Eye (tissue), 1 donor: ENCODE data around the gene RANGAP1.

Experiments
- DNase-seq: peaks from one replicate; pipeline ENCODE4 v3.0.0-alpha.2; 2015

RANGAP1 gene

DNA sequence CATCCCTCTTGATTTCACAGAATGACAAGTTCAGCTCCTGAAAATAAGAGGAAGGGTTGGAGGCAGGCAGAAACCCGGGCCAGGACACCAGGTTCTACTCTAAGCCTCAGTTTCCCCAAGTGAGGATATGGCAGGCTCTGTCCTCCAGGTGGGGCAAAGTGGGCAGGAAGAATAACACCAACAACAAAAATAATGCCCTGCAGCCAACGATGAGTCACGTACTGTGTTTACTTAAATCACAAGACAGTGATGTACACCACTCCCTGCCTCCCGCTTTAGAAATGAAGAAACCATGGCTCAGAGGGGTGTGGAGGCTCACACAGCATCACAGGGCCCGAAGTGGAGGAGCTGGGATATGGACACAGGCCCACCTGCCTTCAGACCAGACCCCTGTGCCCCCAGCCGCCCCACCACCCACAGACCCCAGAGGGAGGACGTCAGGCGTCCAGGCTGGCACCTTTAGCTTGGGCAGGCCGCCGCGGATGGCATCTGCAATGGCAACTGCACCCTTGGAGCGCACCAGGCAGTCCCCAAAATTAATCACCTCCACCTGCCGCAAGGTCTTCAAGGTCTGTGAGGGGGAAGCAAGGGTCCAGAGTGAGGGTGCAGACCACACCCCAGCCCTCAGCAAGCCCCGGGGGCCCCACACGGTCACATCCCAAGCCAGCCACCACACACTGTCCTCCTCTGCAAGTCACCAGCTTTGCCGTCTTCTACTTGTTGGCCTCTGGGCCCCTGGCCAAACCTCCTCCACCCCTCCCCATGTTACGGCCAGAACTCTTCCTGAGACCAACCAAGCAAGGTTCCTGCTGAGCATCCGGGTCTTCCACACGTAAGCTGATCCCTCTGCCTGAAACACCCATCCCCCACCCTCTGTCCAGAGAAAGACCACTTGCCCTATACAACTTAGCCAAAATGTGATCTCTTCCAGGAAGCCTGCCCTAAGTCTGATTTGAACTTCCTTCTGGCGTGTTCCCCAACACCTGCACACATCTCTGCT lies 29.4 kb downstream of the RANGAP1 start:
- DNase-seq = no peak

DNA sequence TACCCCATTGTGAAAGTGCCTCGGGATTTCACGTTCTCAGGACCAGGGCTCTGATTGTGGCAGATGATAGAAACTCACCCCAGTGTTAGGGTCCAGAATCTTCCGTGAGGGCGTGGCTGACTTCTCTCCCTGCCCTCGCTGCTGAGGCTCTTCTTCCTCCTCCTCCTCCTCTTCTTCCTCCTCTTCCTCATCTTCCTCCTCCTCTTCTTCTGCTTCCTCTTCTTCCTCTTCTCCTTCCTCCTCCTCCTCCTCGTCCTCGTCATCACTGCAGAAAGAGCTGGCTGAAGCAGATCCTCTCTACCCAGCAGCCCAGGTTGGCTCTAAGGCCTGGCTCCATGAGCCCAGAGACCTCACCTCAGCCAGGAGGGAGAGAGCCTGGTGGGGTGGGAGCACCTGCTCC lies 31.8 kb downstream of the RANGAP1 start:
- DNase-seq = no peak

DNA sequence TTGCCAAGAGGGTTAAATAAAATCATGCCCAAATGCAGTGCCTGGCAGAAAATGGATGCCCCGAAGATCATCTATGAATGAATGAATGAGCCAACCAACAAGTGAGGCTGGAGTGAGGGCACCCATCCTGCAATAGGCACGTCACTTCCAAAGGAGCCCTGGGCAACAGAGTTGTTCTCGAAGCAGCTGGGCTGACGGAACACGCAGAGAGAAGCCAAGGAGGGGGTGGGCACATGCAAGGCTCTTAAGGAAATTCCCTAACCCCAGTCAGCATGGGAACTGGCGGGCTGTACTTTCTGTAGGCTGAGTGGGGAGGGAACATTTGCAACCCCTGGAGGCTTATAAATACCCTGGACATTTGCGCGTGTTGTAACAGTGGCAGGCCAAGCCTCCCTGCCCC lies 33.6 kb downstream of the RANGAP1 start:
- no peak for DNase-seq

DNA sequence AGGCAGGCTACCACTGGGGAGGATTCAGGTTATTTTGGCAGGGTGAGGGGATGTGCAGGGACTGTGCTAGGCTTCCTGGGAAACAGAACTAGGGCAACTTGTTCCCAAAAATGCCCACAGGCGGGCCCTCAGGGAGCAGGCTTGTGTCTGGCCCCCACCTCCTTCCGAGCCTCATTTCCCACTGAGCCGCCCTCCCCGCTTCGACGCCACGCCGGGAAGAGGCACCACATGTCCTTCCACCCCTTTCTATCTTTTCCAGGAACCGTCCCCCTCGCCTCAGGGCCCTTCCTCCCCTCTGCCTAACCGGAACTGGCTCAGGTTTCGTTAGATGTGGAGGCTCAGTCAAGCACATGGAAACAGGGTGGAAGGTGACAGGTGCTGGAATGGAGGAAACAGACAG lies 35.9 kb downstream of the RANGAP1 start:
- no peak for DNase-seq

DNA sequence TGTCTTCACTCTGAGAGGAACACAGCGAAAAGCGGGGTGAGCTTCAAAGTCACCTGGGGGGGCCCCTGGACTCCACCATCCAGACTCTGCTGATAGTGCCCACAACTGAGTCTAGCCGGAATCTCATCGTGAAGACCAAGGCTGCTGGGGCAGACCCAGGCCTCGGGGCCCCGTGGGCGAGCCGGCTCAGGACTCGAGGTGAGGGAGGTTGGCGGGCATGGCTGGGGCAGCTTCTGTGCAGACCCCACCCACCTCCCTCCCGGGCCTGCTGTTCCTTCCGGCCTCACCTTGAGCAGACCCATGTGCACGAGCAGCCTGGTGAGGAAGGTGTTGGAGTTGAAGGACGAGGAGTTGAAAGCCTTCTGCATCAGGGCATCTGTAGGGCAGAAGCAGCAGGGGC lies 36.5 kb downstream of the RANGAP1 start:
- no peak for DNase-seq

DNA sequence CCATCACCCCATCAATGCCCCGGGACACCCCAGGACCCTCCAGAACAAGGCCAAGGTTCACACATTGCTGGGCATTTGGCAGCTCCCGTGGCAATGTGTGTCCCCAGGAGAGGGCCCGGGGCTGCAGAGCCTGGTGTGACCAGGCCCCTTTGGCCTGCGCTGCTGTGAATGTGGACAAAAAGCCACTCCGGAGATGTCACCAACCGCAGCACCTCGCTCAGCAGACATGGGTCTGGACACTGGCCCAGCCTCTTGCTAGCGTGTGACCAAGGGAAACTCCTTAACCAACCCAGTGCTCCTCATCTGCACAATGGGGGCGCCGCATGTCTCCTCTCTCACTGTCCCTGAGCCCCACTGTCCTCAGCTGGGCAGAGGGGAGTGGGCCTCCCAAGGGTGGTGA lies 37.2 kb downstream of the RANGAP1 start:
- DNase-seq = no peak

DNA sequence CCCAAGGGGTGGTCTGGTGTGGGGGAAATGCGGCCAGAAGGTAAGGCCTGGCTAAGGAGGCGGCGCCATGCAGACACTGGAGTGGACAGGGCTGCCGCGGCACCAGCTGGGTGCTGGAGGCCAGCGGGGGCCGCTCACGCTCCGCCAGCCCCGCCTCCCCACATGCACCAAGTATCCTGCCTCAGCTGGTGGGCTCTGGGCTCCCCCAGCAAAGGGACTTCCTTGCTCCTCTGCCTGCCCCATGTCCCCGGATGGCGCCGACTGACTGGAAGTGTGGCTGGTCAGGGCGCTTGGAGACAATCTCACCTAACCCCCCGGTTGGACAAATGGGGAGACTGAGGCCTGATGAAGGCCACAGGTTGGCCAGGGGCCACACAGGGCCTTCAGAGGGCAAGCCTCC lies 37.7 kb downstream of the RANGAP1 start:
- DNase-seq = no peak

DNA sequence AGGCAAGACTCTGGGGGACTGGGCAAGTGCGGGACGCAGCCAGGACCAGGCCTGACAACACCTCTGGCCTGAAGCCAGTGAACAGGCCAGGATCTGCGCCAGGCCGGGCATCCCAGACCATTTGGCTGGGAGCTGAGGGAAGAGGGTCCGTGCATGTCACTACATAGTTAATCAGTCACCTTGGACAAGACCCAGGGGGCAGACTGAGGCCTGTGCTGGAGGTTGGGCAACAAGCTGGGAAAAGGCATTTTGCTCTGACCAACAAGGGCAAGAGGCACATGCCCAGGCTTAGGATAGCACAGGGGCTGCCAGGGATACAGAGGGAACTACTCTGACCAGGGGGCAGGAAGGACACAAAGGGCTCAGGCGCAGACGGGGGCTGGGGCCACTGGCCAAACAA lies 38.3 kb downstream of the RANGAP1 start:
- DNase-seq = no peak

DNA sequence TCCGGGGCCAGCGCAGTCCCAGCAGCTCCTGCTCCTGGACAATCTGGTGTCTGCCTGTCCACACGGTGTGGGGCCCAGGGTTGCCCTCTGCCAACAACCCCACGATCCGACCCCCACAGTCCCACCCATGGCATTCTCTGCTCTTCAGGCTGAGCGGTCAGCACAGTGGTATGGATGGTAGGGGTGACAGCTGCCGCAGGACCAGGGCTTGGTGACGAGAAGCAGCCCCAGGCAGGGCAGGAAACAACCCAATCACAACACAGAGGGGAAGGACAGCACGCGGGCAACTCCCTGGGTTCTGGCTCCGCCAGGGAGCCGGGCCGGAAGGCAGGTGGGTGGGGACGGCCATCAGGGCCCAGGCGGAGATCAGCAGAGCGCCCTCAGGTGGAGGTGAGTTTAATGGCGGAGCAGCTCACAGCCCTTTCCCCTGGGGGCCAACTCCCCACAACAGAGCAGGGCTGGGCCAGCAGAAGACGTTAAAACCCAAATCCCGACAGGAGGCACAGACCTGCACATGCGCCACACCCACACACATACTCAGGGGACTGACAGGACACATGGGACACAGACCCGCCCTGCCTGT lies 40.0 kb downstream of the RANGAP1 start:
- no peak for DNase-seq

DNA sequence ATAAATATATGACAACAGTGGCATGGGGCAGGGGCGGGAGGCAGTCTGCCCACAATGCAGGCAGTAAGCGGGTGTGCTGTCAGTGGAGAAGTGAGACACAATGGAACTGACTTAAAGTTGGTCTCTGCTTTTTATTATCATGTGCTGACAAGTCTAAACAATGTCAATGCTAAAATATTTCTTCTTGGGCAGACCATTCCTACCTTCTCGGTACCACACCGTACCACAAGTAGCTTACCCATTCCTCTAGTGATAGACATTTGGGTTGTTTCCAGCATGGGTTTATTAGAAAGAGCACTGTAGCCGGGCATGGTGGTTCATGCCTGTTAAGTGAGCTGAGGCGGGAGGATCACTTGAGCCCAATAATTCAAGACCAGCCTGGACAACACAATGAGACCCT lies 42.6 kb downstream of the RANGAP1 start:
- no peak for DNase-seq

DNA sequence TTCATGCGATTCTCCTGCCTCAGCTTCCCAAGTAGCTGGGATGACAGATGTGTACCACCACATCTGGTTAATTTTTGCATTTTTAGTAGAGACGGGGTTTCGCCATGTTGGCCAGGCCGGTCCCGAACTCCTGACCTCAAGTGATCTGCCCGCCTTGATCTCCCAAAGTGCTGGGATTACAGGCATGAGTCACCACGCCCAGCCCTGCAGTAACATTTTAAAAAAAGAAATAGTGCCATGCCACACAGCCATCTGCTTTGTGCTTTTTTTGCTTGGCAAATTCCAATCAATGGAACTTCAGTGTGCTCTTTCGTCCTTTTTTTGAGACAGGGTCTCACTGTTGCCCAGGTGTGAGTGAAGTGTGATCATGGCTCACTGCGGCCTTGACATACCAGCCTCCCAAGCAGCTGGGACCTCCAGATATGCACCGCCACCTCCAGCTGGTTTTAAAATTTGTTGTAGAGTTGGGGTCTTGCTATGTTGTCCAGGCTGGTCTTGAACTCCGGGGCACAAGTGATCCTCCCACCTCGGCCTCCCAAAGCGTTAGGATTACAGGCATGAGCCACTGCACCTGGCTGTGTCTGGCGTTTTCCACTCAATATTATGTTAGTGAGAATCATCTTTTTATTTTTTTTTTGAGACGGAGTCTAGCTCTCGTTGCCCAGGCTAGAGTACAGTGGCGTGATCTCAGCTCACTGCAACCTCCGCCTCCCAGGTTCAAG lies 43.4 kb downstream of the RANGAP1 start:
- DNase-seq = no peak

DNA sequence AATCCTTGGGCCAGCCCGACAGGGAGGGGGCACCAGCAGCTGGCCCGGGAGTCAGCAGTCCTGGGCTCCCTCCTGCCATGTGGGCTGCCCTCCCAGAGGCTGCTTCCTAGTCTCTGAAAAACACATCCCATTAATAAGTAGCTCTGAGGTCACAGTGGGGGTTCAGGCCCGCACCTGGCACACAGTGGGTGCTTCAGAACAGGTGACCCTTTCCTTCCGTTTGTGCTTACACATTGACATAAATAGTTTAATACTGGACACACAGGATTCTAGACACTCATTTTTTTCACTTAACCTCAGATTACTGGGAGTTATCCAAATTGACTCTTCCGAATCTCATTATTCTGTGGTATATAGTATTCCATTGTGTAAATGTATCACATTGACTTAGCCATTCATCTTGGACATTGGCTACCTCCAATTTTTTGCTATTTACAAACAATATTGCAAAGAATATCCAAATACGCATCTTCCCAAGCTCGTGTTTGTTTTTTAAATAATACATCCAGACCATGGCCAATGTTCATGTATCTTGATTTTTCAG lies 44.8 kb downstream of the RANGAP1 start:
- DNase-seq = no peak

DNA sequence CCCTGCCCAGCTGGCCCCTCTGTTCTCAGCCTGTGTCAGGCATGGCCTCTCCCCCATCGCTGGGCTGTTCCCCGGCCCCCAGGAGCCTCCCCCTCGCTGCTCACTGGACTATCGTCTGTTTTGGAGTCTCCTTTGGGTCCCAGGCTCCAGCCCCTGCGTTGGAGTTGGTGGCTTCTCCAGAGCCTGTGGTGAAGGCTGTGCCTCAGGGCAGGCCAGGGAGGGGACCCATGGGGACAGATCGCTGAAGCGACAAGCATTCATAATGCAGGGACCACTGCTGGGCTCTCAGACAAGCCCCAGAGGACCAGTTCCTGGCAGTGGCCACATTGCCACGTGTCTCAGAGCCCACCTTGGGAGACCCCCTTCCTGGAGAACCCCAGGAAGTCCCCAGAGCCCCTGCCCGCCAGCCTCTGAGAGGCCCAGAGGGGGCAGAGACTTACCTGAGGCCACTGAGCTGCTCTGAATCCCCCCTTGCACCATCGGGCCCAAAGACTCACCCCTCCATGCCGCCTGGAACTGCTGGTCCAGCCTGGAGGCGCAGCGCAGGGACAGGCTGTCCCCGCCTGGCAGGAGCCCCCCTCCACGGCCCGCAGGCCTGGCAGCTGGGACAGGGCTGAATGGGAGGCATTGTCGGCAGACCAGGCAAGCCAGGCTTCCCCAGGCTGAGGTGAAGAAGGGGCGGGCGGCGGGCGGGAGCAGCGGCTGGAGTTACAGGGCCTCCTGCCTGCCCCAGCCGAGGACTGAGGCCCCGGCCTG lies 45.4 kb downstream of the RANGAP1 start, which contains the start of gene CHADL:
Gene CHADL (minus strand): TSS at position 555 of the 756 bp plus-strand sequence. CDS start 50 bp downstream, at position 505.
- peak; percentile 62 for DNase-seq

DNA sequence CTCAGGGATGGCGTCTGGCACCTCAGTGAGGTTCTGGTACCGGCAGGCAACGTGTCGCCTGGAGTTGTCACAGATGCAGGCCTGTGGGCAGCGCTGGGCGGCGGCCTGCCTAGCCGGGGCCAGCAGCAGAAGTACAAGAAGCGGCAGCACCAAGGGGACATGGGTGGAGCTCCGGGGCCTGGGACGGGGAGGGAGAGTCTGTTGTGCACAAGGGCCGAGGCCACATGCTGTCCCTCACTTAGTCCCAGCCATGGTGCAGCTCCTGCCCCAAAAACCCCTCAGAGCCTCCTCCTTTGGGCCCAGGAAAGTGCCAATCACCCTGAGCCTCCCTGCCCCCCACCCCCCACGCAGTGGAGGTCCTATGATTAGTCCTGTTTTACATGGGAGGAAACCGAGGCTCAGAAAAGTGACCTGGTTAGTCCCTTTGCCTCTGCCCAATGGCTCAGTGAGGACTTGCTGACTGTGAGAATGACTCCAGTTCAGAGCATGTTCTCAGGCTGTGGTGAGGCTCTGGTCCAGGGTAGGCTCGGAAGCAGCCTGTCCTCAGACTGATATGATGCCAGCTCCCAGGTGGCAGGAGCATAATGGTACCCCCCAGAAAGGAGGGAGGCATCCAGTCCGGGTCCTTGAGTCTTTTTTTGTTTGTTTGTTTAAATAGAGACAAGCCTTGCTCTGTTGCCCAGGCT lies 46.4 kb downstream of the RANGAP1 start:
- DNase-seq = no peak

DNA sequence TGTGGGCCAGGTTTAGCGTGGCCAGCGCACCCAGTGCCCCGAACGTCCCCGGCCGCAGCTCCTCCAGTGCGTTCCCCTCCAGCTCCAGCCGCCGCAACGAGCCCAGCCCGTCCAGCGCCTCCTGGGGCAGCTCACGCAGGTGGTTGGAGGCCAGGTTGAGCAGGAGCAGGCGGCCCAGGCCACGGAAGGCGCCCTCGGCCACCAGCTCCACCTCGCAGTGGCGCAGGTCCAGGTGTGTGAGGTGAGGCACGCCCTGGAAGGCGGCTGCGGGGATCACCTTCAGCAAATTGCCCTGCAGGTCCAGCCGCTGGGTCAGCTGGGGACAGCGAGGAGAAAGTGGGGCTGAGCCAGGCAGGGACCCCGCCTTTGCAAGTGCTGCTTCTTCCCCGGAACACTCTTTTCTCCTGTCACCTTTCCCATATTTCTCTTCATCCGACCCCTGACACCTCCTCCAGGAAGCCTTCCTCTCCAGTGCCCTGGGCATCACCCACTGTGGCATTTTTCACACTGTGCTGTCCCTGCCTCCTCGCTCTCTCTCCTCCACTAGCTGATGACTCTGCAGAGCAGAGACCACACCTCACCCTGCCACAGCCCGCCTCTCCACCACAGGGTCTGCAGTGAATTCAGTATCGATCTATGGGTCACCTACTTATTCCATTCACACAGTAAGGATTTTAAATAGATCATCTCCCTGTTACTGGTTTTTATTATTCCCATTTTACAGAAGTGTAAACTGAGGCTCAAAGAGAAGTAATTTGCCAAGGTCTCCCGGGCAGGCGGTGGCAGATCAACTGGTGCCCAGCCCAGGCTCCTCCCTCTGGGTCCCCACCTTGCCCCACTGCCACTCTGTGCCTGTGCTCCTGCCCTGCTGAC lies 47.2 kb downstream of the RANGAP1 start:
- no peak for DNase-seq

DNA sequence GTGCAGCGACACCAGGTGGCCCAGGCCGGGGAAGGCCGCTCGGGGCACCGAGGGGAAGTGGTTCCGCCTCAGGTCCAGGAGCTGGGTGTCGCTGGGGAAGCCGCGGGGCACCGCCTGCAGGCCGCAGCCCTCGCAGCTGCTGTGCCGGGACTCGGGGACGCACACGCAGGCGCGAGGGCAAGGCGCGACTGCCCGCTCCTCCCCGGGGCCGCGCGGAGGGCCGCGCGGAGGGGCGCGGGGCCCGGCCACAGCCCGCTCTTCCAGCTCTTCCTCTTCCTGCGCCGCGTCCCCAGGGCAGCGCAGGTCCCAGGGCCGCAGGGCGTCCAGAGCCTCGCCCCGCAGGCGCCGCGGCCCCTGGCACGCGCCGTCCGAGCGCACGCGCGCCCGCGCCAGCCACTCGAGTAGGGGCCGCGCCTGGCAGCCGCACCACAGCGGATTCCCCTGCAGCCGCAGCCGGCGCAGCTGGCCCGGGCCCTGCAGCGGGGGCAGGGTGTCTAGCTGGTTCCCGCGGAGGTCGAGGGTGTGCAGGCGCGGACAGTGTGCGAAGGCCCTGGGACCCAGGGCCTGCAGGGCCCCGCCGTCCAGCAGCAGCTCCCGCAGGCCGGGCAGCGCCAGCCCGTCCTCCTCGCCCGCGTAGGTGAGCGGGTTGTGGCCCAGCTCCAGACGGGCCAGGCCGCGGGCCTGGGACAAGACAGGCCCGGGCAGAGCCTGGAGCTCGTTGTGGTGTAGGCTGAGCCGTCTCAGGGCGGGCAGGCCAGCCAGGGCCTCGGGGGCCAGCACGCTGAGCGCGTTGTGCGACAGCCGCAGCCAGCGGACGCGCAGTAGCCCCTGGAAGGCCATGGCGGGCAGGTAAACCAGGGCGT lies 48.0 kb downstream of the RANGAP1 start:
- DNase-seq = peak; percentile 73

DNA sequence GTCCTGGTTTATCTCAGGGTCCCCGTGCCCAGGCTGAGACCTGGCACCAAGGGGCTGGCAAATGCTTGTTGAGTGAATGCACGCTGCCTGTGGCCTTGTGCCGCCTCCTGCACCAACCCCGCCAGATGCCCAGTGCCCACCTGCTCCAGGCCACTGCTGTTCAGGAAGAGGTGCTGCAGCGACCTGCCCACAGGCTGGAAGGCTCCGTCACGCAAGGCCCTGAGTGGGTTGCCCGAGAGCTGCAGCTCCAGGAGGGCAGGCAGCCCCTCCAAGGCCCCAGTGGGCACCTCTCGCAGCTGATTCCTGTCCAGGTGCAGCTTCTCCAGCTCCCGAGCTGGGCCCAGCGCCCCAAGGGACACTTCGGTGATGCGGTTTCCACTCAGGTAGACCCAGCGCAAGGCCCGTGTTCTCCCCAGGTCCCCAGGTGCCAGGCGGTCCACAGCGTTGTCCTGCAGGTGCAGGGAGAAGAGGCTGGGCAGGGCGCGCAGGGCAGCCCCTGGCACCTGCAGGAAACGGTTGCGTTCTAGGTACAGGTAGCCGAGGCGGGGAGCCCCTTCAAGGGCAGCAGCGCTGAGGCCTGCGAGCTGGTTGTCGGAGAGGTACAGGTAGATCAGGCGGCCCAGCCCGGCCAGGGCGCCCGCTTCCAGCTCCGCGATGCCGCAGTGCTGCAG lies 48.8 kb downstream of the RANGAP1 start:
- DNase-seq = no peak

DNA sequence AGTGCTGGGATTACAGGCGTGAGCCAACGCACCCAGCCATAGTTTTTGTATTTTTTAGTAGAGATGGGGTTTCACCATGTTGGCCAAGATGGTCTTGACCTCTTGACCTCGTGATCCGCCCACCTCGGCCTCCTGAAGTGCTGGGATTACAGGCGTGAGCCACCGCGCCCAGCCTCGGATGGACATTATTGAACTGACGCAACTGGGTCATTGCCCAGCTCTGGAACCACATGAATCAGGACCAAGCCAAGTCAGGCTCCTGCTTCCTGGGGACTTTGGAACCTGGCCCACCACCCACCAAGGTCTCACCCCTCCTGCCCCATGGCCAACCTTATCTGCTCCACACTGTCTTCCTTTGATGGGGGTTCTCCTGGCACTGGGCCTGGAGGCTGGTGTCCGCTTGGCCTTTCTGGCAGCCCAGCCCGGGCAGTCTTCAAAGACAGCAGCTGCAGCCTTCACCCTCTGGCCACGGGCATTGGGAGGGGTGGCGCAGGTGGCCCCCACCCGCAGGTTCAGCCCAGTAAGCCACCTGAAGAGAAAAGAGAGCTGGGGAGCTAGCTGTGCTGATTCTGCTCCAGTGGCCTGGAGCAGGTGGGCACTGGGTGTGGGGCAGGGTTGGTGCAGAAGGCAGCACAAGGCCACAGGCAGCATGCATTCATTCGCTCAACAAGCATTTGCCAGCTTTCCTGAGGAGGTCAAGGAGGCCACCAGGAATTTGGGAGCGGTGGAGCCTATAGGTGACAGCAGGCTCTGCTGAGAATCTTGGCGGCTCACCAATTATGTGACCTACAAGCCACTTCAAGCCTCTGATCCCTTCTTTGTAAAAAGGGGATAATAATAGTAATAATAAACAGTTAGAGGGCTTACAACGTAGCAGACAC lies 50.9 kb downstream of the RANGAP1 start:
- no peak for DNase-seq
